Measurements from ENCODE around the gene STK24. TPM values are rescaled to one million over a fixed set of nuclear protein-coding genes. Genes with fewer than 3 reads are reported as not detected.

Gene STK24
- total RNA-seq, 2 experiments from 2014 or later, result 140 to 151 TPM

DNA sequence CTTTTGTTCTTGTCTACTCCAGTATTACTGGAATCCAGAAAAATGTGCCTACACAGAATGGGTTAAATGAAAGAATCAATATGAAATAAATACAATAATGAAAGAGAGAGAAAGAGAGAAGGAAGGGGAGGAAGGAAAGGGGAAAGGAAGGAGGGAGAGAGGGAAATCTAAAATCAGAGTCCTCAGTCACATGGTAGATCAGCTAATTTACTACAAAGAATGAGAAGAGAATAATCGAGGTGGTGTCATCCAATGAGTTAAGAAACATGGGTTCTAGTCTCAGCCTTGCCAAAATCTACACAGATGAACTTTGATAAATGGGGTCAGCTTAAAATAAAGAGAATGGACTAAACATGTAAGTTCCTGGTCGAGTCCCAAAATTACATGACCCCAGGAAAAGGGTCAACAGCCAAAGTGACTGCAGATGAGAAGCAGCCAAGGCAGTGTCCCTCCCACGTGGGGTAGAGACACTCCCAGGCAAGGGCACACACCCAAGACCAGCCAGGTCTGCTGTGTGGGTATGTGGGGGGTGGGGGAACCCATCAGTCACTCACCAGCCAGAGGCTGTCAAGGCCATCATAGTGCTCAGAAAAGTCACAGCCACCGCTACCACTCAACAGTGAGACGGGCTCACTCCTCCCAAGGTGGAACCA is 103.6 kb downstream of the STK24 start:
- DNase-seq, result no peak
- H3K27me3 Mint-ChIP-seq (ENCODE audit: low read depth), result no peaks in the 10 kb centered on the region
- no peak for ATAC-seq
- POLR2A ChIA-PET, result no interaction called here
- peaks cover 3% of the 10 kb centered on the region for H3K9me3 Mint-ChIP-seq (ENCODE audit: insufficient read depth)
- H3K4me3 Mint-ChIP-seq, result no peak overlapping the region
- H3K4me1 Mint-ChIP-seq (ENCODE audit: low read depth), result peaks cover 62% of the 10 kb centered on the region
- H3K27ac Mint-ChIP-seq, result peak overlapping the region; percentile 62
- CTCF ChIA-PET, result no interaction called here
- peaks cover 68% of the 10 kb centered on the region for H3K36me3 Mint-ChIP-seq (ENCODE audit: low read depth)

DNA sequence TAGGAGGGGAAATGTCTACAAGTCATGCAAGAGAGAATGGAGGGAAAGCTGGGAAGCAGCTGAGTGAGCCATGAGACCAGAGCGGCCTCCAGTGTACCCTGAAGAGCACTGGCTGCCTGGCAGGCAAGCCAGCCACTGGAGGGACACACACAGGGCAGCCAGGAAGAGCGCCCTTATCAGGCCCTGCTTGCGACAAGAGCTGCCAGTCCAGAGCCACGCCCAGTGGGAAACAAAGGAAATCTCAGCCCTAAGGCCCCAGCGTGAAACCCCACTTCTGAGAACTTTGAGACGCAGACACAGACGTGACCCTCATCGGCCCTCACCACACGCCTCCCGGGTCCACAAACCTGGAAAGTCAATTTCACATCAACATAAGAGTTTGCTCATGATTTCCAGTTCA is 105.0 kb downstream of the STK24 start:
- DNase-seq (no peak), ATAC-seq (no peak)
- Mint-ChIP-seq H3K36me3 (ENCODE audit: low read depth) (peaks cover 66% of the 10 kb centered on the region), H3K4me3 (no peak overlapping the region), H3K27me3 (ENCODE audit: low read depth) (no peaks in the 10 kb centered on the region), H3K27ac (no peak overlapping the region), H3K9me3 (ENCODE audit: insufficient read depth) (peaks cover 3% of the 10 kb centered on the region), H3K4me1 (ENCODE audit: low read depth) (peaks cover 49% of the 10 kb centered on the region)
- POLR2A ChIA-PET, result no interaction called here
- CTCF ChIA-PET, result no interaction called here

DNA sequence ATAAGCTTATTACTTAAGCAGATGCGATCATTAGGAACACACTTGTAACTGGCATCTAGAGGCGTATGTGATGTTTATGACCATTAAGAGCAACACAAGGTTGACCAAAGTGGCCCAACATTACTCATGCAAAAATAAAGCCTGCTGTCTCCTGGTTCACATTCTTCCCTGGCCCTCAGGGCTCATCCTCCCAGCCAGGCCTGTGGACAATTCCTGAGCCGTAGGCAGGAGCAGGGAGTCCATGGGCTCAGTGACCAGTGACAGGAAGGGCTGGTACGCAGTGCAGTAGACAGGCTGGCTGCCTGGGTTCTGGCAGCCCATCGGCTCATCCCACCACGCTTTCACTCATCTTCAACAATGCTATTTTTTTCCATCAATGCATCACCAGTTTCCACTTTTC is 106.0 kb downstream of the STK24 start:
- ChIA-PET CTCF (no interaction called here), POLR2A (no interaction called here)
- Mint-ChIP-seq H3K36me3 (ENCODE audit: low read depth) (peaks cover 69% of the 10 kb centered on the region), H3K4me3 (no peak overlapping the region), H3K9me3 (ENCODE audit: insufficient read depth) (peaks cover 3% of the 10 kb centered on the region), H3K4me1 (ENCODE audit: low read depth) (peaks cover 46% of the 10 kb centered on the region), H3K27me3 (ENCODE audit: low read depth) (no peaks in the 10 kb centered on the region), H3K27ac (no peak overlapping the region)
- DNase-seq (no peak), ATAC-seq (no peak)

DNA sequence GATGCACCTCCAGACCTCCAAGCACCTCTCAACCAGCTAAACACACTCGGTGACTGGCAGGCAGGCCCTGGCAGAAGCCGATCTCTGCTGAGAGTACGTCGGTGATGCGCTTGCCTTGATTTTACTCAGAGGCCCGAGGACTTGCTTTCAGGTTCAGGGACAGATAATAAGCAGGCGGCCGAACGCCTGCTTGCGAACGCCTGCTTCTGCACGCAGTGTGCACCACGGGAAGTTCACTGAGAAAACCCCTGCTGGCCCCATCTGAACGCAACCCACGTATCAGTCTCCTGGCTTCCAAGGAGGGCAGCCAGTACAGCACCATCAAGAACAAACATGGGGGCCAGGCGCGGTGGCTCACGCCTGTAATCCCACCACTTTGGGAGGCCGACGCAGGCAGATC is 108.0 kb downstream of the STK24 start:
- Mint-ChIP-seq H3K27me3 (ENCODE audit: low read depth) (no peaks in the 10 kb centered on the region), H3K27ac (no peak overlapping the region), H3K4me3 (no peak overlapping the region), H3K36me3 (ENCODE audit: low read depth) (peaks cover 61% of the 10 kb centered on the region), H3K4me1 (ENCODE audit: low read depth) (peaks cover 33% of the 10 kb centered on the region), H3K9me3 (ENCODE audit: insufficient read depth) (peaks cover 2% of the 10 kb centered on the region)
- DNase-seq (no peak), ATAC-seq (no peak)
- CTCF ChIA-PET, result interaction anchor here (1.2 to 2.5 kb wide), 2 partner anchors 24 to 184 kb away, joined by 3 to 13 read pairs; no protein-coding TSS in a partner anchor
- POLR2A ChIA-PET, result interaction anchor here (0.5 kb wide), 1 partner anchor 456 kb away, joined by 4 read pairs; no protein-coding TSS in a partner anchor

DNA sequence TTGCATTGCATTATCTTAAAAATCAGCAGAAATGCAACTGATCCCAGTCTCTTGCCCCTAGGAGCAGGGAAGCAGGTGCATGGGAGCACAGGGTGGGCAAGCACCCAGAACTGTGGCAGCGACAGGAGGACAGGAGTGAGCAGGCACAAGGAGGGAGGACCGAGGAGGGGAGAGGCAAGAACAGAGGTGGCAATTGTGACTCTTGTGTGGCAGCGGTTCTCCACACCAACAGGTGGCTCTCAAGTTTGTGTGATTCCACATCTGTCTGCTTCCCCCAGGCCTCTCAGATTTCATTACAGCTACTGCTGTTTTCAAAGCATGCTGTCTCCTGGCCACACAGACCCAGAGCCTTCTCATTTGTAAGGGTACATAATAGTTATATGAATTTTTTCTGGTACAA is 108.5 kb downstream of the STK24 start:
- peaks cover 30% of the 10 kb centered on the region for H3K4me1 Mint-ChIP-seq (ENCODE audit: low read depth)
- CTCF ChIA-PET, result interaction anchor here (0.7 to 2.5 kb wide), 2 partner anchors 19 to 184 kb away, joined by 3 to 13 read pairs; no protein-coding TSS in a partner anchor
- DNase-seq, result no peak
- H3K4me3 Mint-ChIP-seq, result no peak overlapping the region
- H3K27ac Mint-ChIP-seq, result no peak overlapping the region
- H3K9me3 Mint-ChIP-seq (ENCODE audit: insufficient read depth), result no peaks in the 10 kb centered on the region
- no peak for ATAC-seq
- POLR2A ChIA-PET, result no interaction called here
- H3K36me3 Mint-ChIP-seq (ENCODE audit: low read depth), result peaks cover 60% of the 10 kb centered on the region
- no peaks in the 10 kb centered on the region for H3K27me3 Mint-ChIP-seq (ENCODE audit: low read depth)

DNA sequence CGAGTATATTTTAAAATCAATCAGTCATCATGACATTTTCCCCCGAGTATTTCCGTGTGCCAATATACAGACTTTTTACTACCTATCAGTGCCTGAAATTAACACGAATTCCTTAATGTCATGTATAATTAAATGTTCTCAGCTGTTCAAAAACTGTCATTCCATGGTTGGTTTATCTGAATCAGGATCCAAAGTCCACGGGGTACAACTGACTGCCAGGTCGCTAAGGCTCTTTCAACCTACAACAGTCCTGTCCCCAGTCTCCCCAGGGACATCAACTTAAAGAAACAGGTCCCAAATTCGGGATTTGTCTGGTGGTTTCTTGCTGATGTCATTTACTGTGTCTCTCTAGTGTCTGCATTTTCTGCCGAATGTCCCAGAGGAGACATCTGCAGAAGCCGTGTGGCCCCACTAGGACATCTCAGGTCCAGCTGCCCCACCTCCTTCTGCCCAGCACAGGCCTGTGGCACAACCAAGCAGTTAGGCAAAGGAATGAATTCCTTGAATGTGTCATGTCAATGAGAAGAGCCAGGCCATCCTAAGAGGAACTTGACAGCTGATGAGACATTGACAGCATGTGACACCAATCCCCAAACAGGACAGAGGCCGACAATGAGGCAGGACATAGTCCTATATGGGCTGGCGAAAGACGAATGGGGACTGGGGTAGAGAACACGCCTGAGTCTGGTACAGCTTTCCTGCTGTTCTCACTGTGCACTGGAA is 109.5 kb downstream of the STK24 start:
- POLR2A ChIA-PET, result no interaction called here
- DNase-seq, result no peak
- H3K4me1 Mint-ChIP-seq (ENCODE audit: low read depth), result peaks cover 23% of the 10 kb centered on the region
- H3K27ac Mint-ChIP-seq, result no peak overlapping the region
- CTCF ChIA-PET, result interaction anchor here (0.6 to 4.5 kb wide), 16 partner anchors 8 to 217 kb away, joined by 3 to 20 read pairs (median 4); no protein-coding TSS in a partner anchor
- H3K4me3 Mint-ChIP-seq, result no peak overlapping the region
- no peak for ATAC-seq
- H3K27me3 Mint-ChIP-seq (ENCODE audit: low read depth), result no peaks in the 10 kb centered on the region
- H3K36me3 Mint-ChIP-seq (ENCODE audit: low read depth), result peaks cover 60% of the 10 kb centered on the region
- no peaks in the 10 kb centered on the region for H3K9me3 Mint-ChIP-seq (ENCODE audit: insufficient read depth)

DNA sequence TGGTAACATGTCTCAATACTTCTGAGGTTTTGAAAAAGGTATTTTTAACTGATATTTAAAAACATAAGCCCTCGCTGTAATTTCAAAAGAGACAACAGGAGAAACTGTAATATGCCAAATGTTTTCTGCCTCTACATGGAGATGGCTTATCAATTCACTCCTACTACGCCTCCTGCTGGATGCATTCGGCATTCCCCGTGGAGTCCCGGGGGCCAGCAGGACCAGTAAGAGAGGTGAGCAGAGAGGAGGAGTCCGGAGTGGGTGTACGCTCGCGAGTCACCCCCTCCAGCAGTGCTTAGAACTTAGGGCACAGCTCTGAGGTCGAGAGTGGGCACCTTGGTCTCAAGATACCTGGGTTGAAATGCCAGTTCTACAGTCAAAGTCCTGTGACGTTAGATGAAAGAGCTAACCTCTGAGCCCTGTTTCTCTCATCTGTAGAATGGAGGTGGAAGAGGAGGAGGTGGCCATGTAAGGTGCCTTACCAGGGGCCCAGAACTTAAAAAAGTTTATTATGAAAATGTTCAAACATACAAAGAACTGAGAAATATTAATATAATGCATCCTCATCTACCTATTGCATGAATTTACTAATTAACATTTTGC is 110.2 kb downstream of the STK24 start:
- ChIA-PET POLR2A (no interaction called here), CTCF (interaction anchor here (0.6 to 4.5 kb wide), 19 partner anchors 9 to 218 kb away, joined by 3 to 20 read pairs (median 3); no protein-coding TSS in a partner anchor)
- H3K27me3 Mint-ChIP-seq (ENCODE audit: low read depth), result no peaks in the 10 kb centered on the region
- H3K36me3 Mint-ChIP-seq (ENCODE audit: low read depth), result peaks cover 58% of the 10 kb centered on the region
- ATAC-seq (peak; percentile 72), DNase-seq (peak; percentile 48)
- no peaks in the 10 kb centered on the region for H3K9me3 Mint-ChIP-seq (ENCODE audit: insufficient read depth)
- H3K4me1 Mint-ChIP-seq (ENCODE audit: low read depth), result peaks cover 16% of the 10 kb centered on the region
- H3K27ac Mint-ChIP-seq, result peak overlapping the region; percentile 59
- H3K4me3 Mint-ChIP-seq, result no peak overlapping the region

DNA sequence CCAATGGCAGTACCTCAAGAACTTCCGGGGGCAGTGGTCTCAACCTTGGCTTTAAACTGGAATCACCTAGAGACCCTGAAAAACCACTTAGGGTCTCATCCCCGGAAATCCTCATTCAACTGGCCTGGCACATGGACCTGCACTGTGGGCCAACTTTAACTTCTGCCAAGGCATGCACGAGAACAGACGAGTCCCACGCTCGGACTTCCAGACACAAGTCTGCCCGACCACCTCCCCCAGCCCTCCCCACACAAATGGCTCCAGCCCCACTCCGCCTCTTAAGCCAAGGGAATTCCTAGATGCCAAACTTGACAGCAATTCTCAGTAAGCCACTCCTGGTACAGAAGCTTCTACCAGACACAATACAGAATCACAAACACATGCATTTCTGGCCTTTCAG is 114.0 kb downstream of the STK24 start:
- Mint-ChIP-seq H3K27ac (peak overlapping the region; percentile 45), H3K4me3 (no peak overlapping the region)

DNA sequence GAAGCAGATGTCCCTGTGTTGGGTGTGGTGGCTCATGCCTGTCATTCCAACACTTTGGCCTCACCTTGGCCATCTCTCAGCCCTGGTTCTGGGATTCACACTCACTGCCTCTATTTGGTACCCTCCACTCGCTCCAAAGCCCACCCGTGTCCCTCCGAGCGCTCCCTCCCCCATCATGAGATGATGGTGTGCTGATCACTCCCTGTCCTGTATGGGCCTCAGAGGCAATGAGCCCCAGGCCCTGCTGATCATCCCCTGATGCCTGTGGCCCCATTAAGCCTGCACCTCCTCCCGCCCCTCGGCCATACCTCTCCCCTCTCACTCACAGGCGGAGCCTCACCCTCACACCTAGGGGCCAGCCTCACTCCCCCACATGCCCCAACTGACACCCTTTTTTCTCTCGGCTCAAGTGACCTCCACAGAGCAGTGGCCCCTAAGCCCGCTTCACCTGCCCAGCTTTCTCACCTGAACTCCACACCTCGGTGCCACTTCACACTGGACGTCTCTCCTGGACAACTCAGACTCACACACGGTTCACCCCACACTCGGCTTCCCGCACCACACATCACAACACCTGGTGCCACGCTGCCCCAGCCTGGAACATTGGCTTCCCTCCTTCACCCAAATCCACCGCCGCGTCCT is 114.5 kb downstream of the STK24 start:
- no peaks in the 10 kb centered on the region for H3K27me3 Mint-ChIP-seq (ENCODE audit: low read depth)
- ChIA-PET CTCF (no interaction called here), POLR2A (interaction anchor here (0.7 to 1.0 kb wide), 2 partner anchors 8 to 12 kb away, joined by 3 read pairs; no protein-coding TSS in a partner anchor)
- no peaks in the 10 kb centered on the region for H3K9me3 Mint-ChIP-seq (ENCODE audit: insufficient read depth)
- H3K36me3 Mint-ChIP-seq (ENCODE audit: low read depth), result peaks cover 59% of the 10 kb centered on the region
- H3K4me3 Mint-ChIP-seq, result no peak overlapping the region
- H3K27ac Mint-ChIP-seq, result peak overlapping the region; percentile 45
- ATAC-seq, result no peak
- peaks cover 9% of the 10 kb centered on the region for H3K4me1 Mint-ChIP-seq (ENCODE audit: low read depth)
- DNase-seq, result no peak

More for the DNA sequence above, 114.0 kb downstream of the STK24 start:
- no peaks in the 10 kb centered on the region for H3K9me3 Mint-ChIP-seq (ENCODE audit: insufficient read depth)
- H3K27me3 Mint-ChIP-seq (ENCODE audit: low read depth), result no peaks in the 10 kb centered on the region
- peaks cover 9% of the 10 kb centered on the region for H3K4me1 Mint-ChIP-seq (ENCODE audit: low read depth)
- peaks cover 57% of the 10 kb centered on the region for H3K36me3 Mint-ChIP-seq (ENCODE audit: low read depth)
- ATAC-seq (no peak), DNase-seq (no peak)
- ChIA-PET POLR2A (interaction anchor here (0.7 kb wide), 1 partner anchor 8 kb away, joined by 3 read pairs; no protein-coding TSS in a partner anchor), CTCF (interaction anchor here (4.5 kb wide), 1 partner anchor 18 kb away, joined by 20 read pairs; no protein-coding TSS in a partner anchor)

DNA sequence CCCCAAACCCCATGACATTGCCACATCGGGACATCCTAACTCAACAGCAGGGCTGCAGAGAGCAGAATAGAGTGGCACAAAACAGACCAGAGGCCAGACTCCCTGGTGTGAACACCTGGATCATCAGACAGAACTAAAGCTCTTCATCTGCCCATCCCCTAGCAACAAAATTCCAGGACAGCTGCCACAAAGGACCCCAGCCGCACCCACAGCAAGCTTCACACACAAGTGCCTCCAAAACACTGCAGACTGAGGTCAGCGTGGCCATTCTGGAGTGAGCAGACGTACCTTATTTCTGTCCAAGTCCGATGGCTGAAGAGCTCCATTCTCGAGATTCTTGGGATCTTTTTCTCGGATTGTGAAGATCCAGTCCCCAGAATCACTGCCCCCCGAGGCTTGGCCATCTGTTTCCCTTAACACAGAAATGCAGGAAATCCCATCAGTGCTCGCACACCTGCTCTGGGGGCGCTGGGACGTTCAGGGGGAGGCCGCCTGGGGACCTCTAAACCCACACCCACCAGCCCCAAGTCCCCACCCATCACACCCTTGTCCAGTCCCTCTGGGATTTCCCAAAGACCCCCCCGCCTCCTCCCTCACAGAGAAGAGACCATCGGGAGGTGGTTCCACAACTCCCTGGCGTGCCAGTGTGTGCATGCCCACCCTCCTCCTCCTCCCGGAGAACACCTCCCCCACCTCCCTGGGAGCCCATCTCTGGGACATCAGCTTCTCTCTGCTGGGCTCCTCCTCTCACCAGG is 115.2 kb downstream of the STK24 start:
- DNase-seq (no peak), ATAC-seq (no peak)
- H3K36me3 Mint-ChIP-seq (ENCODE audit: low read depth), result peaks cover 58% of the 10 kb centered on the region
- ChIA-PET CTCF (interaction anchor here (0.9 kb wide), 1 partner anchor 17 kb away, joined by 3 read pairs; no protein-coding TSS in a partner anchor), POLR2A (interaction anchor here (1.0 kb wide), 1 partner anchor 11 kb away, joined by 3 read pairs; no protein-coding TSS in a partner anchor)
- H3K27me3 Mint-ChIP-seq (ENCODE audit: low read depth), result no peaks in the 10 kb centered on the region
- H3K4me3 Mint-ChIP-seq, result no peak overlapping the region
- H3K4me1 Mint-ChIP-seq (ENCODE audit: low read depth), result peaks cover 7% of the 10 kb centered on the region
- H3K9me3 Mint-ChIP-seq (ENCODE audit: insufficient read depth), result no peaks in the 10 kb centered on the region
- H3K27ac Mint-ChIP-seq, result no peak overlapping the region

DNA sequence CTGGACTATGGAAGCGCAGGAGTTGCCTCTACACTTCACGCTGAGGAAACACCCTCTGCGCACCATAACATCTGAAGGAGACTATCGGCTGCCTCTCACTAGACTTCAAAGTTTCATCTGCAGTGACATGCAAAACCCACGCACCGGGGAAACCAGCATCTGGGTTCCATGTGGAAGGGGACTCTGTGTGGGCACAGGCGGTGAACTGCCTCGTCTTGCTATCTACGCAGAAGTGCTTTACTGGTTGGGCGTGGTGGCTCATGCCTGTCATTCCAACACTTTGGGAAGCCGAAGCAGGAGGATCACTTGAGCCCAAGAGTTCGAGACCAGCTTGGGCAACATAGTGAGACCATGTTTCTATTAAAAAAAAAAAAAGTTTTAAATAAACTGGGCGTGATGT is 116.4 kb downstream of the STK24 start:
- H3K27me3 Mint-ChIP-seq (ENCODE audit: low read depth), result no peaks in the 10 kb centered on the region
- H3K4me1 Mint-ChIP-seq (ENCODE audit: low read depth), result peaks cover 2% of the 10 kb centered on the region
- ATAC-seq, result no peak
- POLR2A ChIA-PET, result no interaction called here
- no peak overlapping the region for H3K4me3 Mint-ChIP-seq
- no peaks in the 10 kb centered on the region for H3K9me3 Mint-ChIP-seq (ENCODE audit: insufficient read depth)
- CTCF ChIA-PET, result no interaction called here
- peaks cover 57% of the 10 kb centered on the region for H3K36me3 Mint-ChIP-seq (ENCODE audit: low read depth)
- no peak for DNase-seq
- no peak overlapping the region for H3K27ac Mint-ChIP-seq

Data from activated CD8-positive, alpha-beta T cell treated with anti-CD3 and anti-CD28 coated beads, Interleukin-2, amount 10 ng/mL, durations not matched to agents 7 days and 5 days (primary cell).